Measurements from ENCODE around the gene HCN1. TPM values are rescaled to one million over a fixed set of nuclear protein-coding genes. Genes with fewer than 3 reads are reported as not detected.

The HCN1 gene
- total and polyA plus RNA-seq, 2 of the 13 experiments (the other 11 are each of a cell fraction or from before 2014, with no cell fraction given), result not detected

- BruUV-seq (replicated peaks), result no TSS peak
- Histone ChIP-seq H3K79me2 (ENCODE audit: insufficient read depth, low read length) (no peaks in the 10 kb centered on the region), H2AFZ (ENCODE audit: low read length) (no peak overlapping the region), H3K36me3 (replicated peaks in 1 of 2; ENCODE audit: control insufficient read depth in 1 of 2, insufficient read depth in 2 of 2, low read length in 2 of 2) (no peaks in the 10 kb centered on the region), H4K20me1 (ENCODE audit: insufficient read depth, low read length) (no peaks in the 10 kb centered on the region), H3K9me3 (ENCODE audit: low read length) (peaks cover 94% of the 10 kb centered on the region), H3K27me3 (ENCODE audit: control insufficient read depth in 1 of 2, insufficient read depth in 2 of 2, low read length in 2 of 2) (no peaks in the 10 kb centered on the region), H3K4me1 (ENCODE audit: insufficient read depth, low read length) (no peaks in the 10 kb centered on the region), H3K4me2 (ENCODE audit: low read depth, low read length) (no peak overlapping the region), H3K27ac (ENCODE audit: extremely low read length, insufficient read depth, low read length) (no peak overlapping the region), H3K9ac (ENCODE audit: insufficient read depth, low read depth, low read length) (no peak overlapping the region), H3K4me3 (replicated peaks in 1 of 3; ENCODE audit: insufficient read depth in 1 of 3, low read depth in 2 of 3, low read length in 3 of 3) (no peak overlapping the region)
- ATAC-seq (no peak), FAIRE-seq (no peak), DNase-seq (ENCODE audit: low spot score) (no peak)
- POLR2A ChIA-PET, result no interaction called here
- in situ Hi-C loops (cut with HindIII; ENCODE audit: extremely low pct_ligation_motif_present, low pct_unique_long_range_greater_than_20kb), result no loop called here
- WGBS (ENCODE audit: low lambda C conversion rate), result 0% methylated on average over 2 of the region's 2 CpGs
- CTCF ChIA-PET (ENCODE audit: low intra/inter-chr PET ratio, low total read pairs), result no interaction called here
- TF ChIP-seq ZNF33B (CRISPR knock-in tag; IDR thresholded peaks at IDR 0.05) (no peak), IKZF1 (IDR thresholded peaks at IDR 0.05) (no peak), FOSL2 (CRISPR knock-in tag; IDR thresholded peaks at IDR 0.05) (no peak), ZNF136 (CRISPR knock-in tag; IDR thresholded peaks at IDR 0.05; ENCODE audit: low read depth) (no peak), KDM6A (CRISPR knock-in tag; IDR thresholded peaks at IDR 0.05; ENCODE audit: low read depth) (no peak), ZMAT3 (CRISPR knock-in tag; conservative IDR thresholded peaks at IDR 0.05) (no peak), EZH2 (conservative IDR thresholded peaks at IDR 0.05; ENCODE audit: low read depth, low read length) (no peak), ZNF33A (CRISPR knock-in tag; IDR thresholded peaks at IDR 0.05; ENCODE audit: borderline replicate concordance) (no peak), ZNF615 (CRISPR knock-in tag; IDR thresholded peaks at IDR 0.05; ENCODE audit: borderline replicate concordance) (no peak)
- TF ChIP-seq, protein P1, sequence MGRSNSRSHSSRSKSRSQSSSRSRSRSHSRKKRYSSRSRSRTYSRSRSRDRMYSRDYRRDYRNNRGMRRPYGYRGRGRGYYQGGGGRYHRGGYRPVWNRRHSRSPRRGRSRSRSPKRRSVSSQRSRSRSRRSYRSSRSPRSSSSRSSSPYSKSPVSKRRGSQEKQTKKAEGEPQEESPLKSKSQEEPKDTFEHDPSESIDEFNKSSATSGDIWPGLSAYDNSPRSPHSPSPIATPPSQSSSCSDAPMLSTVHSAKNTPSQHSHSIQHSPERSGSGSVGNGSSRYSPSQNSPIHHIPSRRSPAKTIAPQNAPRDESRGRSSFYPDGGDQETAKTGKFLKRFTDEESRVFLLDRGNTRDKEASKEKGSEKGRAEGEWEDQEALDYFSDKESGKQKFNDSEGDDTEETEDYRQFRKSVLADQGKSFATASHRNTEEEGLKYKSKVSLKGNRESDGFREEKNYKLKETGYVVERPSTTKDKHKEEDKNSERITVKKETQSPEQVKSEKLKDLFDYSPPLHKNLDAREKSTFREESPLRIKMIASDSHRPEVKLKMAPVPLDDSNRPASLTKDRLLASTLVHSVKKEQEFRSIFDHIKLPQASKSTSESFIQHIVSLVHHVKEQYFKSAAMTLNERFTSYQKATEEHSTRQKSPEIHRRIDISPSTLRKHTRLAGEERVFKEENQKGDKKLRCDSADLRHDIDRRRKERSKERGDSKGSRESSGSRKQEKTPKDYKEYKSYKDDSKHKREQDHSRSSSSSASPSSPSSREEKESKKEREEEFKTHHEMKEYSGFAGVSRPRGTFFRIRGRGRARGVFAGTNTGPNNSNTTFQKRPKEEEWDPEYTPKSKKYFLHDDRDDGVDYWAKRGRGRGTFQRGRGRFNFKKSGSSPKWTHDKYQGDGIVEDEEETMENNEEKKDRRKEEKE (IDR thresholded peaks at IDR 0.05), result no peak
- intact Hi-C loops (cut with micrococcal nuclease; ENCODE audit: unreplicated experiment), result no loop called here
These were observed 359.7 kb downstream of the HCN1 start for GRCh38 chr5:45336464-45336863.

Measured in HepG2 (cell line).